ENCODE measurements around the gene MAGI2.
"Not testable (repeated sequence)": the region's sequence is repeated elsewhere in the genome, so short reads cannot be mapped to it uniquely, and the experiment has no call there.

The MAGI2 gene

DNA sequence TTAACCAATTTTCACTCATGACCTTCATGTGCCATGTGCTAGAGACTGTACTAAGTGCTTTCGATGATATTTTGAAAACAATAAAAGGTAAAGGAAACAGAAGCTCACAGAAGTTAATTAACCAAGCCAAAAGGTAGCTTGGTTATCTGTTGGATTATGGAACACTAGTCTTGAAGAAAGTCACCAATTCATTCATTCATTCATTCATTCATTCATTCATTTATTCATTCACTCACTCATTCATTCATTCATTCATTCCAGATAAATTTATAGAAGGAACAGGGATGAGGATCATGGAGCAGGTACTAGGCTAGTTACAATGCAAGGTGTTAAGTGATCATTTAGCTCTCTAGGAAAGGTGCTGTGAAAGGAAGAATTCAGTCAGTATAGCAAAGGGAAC is 322.8 kb downstream of the MAGI2 start:
- DNase-seq = no peak

DNA sequence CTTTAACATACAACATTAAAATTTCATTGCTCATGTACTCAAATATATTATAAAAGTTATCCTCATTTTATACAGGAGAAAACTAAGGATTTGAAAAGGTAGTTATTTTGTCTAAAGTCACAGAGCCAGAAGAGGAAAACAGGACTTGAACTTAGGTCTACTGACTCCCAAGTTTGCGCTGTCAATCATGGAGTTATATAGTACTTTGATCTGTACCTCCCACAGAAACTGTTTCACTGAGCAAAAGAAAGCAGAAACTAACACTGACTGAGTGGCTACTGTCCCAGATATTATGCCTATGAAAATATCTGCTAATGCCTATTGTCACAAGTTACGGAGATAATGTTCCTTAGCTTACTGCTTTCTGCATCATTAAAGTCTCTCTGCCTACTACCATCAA is 329.1 kb downstream of the MAGI2 start:
- DNase-seq = no peak

DNA sequence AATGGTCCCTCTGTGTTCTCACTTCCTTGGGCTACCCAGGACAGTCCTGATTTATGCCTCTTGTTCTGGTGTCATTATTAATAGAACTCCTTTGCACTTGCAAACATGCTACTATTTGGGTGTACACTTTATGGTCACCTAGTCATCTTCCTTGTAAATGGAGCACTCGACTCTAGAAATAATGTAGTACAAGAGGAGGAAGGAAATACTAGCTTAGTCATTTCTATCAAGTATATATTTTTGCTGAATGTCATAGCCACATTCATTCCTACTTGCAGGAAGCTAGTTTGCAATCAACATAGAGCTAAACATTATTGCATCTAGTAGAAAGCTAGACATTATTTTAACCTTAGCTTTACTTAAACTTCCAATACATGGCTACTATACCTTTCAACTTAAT is 335.3 kb downstream of the MAGI2 start:
- DNase-seq = no peak

DNA sequence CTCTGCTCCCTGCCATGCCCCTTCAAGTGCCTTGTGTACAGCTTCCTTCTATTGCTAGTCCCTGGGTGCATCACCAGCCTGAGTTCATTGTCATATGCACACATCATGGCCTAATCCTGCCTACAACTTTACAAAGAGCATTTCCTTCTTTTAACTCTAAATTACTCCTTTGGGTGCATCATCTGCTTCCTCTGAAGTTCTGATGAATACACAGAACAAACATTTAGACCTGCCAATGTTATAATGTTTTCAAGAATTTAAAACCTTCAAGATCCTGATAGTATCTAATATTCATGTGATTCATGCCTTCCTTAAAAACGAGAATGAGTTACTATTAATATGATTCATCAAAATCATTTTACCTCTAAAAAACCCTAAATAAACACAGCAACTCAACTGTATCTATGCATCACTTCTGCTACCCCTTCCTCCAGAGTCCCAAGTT is 357.1 kb downstream of the MAGI2 start:
- no peak for DNase-seq

DNA sequence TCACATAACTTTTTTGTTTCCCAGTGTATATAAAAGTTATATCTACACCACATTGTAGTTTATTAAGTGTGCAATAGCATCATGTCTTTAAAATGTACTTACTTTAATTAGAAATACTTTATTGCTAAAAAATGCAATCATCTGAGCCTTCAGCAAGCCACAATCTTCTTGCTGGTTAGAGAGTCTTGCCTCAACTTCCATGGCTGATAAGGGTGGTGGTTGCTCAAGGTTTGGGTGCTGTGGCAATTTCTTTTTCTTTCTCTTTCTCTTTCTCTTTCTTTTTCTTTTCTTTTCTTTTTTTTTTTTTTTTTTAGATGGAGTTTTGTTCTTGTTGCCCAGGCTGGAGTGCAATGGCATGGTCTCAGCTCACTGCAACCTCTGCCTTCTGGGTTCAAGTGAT is 360.0 kb downstream of the MAGI2 start:
- DNase-seq = no peak

DNA sequence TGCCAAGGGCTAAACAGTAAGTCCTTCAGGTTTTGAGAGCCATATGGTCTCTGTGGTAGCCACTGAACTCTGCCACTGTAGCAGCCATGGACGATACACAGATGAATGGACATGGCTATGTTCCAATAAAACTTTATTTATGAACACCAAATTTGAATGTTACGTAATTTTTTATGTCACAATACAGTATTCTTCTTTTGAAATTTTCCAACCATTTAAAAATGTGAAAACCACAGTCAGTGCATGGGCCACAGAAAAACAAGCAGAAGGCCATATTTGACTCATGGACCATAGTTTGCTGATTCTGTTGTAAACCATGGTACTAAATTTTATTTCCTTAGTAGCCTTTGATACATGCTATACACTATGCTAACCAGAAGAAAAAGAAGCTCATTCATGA is 361.8 kb downstream of the MAGI2 start:
- DNase-seq = no peak

DNA sequence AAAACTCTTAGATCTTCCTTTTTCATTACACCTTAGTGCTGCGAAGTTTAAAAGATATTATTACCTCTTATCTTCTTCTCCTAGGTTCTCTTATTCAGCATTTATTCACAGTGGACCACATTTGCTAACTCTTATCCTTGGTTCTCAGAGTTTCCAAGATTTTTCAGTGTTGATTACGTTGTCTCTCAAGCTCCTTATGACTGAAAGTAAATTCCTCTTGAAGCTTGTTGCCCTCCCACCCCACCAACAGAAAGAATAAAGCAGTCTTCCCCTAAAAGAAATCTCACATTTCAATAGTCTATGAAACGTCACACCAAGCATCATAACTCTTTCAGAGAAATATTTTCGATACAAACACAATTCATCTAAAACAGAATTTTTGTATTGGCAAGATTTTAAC is 362.5 kb downstream of the MAGI2 start:
- no peak for DNase-seq

DNA sequence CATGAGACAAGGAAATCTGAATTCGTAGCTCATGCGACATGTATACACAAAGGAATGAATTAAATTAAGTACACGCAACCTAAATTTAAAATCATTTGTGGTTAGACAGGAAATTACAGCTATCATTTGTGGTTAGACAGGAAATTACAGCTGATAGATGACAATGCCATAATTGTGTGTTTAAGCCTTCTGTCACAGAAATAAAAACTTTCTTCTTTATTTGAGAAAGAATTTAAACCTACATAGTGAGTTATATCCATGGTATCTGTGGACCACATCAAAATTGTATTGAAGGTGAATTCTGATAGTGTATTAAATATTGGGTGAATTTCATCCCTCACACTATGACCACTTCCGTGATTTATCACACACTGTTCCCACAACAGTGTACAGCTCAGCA is 362.9 kb downstream of the MAGI2 start:
- no peak for DNase-seq

DNA sequence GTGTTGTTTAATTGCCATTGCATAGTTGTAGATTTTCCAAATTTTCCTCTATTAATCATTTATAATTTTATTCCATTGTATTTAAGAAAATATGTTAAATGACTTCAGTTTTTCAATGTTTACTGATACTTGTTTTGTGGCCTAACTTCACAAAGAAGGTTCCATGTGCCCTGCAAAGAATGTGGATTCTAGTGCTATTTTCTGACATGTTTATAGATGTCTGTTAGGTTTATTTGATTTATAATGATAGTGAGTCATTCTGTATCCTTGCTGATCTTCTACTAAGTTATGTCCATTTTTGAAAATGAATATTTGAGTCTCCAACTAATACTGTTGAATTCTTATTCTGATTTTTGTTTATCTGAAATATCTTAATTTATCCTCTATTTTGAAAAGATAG is 369.0 kb downstream of the MAGI2 start:
- DNase-seq = no peak

DNA sequence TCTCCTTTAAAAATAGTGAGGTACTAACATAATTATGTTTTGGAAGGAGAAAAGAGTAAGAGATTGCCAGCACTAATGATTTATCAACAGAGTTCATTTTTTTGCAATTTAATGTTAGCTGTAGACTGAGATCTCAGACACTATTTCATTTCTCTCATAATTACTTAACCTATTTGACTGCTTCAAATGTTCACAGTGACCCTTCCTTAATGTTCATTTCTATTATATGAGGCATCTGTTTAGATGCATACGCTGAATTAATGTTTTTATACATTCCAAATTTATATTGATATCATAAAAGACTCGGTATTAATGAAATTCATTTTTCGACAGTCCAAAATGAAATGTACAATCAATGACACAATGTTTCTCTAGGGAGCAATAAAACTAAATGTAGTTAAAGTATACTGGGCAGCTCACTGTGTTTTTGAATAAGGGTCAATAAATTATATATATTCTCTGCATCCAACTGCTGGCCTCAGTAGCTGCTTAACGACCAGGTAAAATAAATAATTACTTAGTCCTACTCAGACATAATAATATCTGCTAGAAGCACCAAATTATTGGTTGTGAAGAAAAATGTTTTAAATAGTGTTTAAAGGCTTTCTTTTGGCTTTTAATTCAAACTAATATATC is 373.4 kb downstream of the MAGI2 start:
- no peak for DNase-seq

DNA sequence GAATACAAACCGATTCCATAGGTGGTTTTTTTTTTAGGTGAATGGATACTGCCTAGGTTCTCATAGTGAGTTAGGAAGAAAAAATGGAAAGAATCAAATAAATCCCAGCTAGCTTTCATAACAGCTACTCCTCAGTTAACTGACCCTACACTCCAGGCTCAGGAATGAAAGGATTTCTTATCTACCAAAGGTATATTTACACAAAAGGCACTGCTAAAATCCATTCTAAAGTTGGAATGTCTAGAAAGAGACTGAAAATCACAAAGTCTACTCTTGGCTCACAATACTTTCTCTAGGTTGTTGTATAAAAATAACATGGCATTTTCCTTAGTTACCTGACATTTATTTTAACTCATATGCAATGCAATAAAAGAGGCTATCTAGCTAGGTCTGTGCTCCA is 375.2 kb downstream of the MAGI2 start:
- no peak for DNase-seq

DNA sequence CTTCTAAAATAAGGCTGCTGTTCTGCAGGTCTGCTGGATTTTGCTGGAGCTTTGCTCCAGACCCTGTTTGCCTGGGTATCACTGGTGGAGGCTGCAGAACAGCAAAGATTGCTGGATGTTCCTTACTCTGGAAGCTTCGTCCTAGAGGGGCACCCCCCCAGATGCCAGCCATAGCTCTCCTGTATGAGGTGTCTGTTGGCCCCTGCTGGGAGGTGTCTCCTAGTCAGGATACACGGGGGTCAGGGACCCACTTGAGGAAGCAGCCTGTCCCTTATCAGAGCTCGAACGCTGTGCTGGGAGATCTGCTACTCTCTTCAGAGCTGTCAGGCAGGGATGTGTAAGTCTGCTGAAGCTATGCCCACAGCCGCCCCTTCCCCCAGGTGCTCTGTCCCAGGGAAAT is 382.3 kb downstream of the MAGI2 start:
- DNase-seq = not testable (repeated sequence)

DNA sequence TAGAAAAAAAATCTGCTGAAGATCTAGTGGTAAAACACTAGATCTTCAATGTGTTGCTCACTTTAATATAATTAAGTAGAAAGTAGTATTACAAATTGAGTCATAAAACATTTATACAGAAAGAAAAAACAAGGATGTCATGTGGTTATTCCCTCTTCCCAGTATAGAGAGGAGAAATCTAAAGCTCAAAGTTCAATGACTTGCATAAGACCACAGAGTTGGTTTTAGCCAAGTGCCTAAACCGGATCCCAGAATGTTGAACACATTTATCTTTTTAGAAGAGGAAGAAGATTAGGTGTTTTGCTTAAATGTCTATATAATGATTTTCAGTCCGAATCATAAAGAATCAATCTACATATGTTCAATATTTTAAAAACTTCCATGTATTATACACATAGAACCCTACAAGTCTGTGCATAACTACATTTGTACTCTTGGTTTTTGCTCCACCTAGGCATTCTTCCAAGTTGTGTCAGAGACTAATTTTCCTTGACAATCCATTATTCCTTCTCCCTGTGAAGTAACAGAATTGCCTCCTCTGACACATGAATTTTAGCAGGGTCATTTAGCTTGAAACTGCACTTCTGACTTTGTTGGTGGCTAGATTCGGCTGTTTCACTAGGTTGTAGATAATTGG is 389.2 kb downstream of the MAGI2 start:
- DNase-seq = no peak

DNA sequence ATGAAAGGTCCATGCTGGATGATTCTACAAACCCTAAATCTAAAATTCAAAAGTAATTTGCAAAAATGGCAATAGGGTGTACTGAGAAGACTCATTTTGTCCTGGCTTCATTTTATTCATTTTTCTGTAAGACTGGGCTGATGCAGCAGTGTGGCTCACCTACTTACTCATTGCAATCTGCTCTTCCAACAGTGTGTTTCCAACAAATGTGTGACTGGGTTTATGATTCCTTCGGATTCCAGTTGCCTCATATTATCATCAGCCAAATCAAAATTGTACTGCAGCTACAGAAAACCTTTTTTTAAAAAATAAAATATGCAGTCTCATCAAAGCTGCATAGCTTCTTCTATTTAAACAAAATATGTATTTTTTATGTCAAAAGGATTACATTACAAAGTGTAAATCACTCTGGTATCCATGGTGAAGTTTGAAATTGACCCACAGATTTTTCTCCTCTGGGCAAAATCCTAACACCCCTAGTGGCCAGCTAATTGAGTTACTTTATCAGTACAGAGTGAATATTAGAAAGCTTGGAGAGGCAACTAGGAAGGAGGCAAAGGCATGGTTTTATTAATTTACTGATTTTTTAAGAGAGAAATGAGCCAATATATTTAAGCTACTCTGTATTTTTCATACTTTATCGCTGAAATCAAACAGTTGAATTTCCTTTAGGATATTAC is 390.3 kb downstream of the MAGI2 start:
- DNase-seq = no peak

DNA sequence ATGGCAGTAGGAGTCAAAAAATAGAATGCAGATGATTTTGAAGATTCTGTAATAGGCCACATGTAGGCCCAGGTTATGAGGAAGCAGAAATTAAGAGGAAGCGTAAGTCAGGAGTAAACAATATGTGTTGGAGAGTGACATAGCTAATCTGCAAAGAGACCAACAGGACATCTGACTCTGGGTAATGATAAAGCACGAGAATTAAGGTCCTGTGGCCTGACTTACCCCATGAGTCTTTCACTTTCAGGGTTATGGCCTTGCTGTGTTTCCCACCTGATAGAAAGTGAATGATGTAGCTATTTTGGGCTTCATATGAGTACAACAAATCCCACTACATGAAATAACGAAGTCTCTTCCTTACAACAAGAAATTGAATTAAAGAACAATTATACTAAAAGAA is 393.0 kb downstream of the MAGI2 start:
- DNase-seq = no peak

DNA sequence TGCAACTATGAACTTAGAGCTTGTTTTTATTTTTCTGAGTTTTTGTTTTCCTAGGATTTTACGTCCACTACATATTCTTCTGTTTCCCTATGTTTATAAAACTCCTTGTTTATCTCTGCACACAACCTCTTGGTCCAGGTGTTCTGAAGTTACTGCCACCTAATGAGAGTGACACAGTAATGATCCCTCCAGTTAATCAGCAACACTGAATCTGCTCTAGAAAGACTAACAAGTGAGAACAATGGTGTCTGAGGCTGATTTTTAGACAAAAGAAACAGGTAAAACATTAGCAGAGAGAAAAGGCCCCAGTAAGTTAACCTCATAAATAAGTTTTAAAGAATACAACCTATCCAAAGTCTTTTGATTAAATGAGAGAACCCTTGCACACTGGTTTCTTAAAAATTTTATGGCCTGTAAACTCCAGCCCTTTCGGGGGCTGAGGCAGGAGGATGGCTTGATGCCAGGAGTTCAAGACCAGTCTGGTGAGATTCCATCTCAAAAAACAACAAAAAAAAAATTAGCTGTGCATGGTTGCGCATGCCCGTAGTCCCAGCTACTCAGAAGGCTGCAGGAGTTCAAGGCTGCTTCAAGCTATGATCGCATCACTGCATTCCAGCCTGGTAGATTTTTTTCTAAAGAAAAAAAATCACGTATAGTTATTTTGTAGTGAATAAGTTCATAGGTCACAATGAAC is 397.6 kb downstream of the MAGI2 start:
- DNase-seq = peak; percentile 1

DNA sequence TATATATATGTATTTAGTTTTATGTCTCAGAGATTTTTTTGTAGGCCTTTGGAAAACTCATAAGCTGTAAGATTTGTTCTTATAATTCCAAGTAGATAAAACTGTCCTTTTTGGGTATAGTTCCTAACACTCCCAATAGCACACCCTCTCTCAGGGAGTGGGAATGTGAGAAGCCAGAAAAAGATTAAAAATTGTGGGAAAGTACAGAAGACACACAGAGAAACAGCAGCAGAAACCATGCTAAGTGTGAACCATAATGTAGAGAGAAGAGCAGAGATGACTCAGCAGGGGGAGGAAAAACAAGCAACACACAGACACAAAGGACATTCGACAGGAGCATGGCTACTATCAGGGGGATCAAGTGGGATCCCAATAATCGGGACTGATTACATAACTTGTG is 401.6 kb downstream of the MAGI2 start:
- DNase-seq = no peak

DNA sequence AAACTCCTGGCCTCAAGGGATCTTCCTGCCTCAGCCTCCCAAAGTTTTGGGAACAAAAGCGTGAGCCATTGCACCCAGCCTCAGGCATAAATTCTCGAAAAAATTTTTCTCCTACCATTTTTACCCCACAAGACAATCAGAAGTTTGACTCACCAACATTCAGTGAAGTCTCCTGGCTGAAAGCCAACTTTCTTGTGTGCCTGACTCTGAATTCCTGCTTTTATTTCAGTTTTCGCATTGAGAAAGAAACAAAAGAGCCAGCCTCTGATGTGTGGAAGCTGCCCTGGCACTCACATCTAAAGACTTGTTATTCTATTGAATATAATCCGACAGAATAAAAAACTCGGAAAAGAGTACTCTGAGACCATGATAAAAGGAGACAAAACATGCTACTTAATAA is 402.9 kb downstream of the MAGI2 start:
- no peak for DNase-seq

DNA sequence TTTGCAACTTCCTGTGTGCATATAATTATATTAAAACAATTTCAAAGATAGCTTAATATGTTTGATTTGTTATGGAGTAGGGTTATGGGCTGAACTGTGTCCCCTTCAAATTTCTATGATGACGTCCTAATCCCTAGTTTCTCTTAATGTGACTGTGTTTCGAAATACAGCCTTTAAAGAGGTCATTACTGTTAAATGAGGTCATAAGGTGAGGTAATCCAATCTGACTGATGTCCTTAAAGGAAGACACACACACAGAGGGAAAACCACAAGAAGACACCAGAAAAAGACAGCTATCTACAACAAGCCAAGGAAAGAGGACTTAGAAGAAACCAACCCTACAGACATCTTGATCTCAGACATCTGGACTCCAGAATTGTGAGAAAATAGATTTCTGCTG is 407.4 kb downstream of the MAGI2 start:
- DNase-seq = no peak

DNA sequence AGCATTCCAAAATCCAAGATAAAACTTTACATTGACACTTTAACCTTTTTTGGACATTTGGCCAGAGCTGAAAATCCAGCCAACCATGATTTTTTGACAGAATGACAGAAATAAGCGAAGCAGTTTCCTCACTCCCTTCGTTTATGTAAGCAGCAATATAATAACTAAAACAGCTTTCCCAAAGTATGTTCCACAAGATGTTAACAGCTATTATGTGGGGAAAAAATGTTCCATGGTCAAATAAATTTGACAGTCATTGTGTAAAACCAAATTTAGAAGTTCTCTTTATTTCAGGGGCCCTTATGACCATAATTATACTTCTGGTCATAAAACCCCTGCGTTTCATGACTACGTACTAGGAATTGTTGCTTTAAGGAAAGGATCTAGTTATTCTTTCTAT is 416.5 kb downstream of the MAGI2 start:
- DNase-seq = no peak

DNA sequence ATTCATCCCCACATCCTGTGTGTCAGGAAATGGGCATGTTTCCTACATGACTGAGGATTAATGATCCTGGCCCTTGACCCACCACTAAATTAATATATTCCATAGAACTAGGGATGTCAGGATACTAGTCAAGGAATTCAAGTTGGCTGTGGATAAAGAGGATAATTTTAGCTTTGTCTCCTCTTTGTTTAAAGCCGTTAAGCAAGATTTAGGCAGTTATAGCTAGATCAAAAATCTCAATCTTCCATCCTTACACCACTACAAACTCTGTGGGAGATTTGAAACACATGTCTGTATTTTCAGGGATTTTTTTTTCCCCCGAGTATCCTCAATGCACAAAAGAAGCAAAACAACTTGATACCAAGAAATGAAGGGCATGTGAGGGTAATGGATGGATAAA is 417.1 kb downstream of the MAGI2 start:
- no peak for DNase-seq

DNA sequence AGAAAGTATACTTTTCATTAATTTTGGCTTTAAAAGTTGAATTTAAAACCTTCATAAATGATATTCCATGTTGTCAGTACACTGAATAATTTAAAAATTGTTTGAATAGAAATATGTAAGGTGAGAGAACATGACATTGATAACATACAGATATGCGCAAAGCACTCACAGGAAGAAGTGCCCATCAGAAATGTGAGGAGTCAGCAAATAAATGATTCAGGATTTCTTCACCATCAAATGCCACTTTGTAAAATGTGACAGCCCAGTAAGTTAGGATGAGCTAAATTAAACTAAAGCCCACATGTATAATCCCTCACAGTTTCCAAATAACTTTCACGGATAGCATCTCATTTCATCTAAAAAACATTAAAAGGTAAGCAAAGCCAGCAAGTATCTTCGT is 417.6 kb downstream of the MAGI2 start:
- DNase-seq = no peak

DNA sequence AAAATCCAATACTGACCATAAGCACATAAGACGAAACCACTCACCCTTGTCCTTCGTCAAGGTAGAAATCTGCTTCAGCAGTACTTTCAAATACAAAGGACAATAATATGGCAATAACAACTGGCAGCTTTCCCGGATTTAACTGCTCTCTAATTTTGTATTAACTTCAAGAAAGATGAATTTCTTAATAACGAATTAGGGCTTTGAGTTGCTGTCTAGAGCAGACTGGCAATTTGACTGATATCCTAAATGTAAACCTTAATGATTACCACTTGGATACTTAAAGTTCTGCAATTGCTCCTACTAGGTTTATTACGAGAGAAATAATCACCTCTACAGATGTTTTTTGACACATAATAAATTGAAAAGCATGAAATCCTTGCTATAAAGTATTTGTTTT is 418.7 kb downstream of the MAGI2 start:
- DNase-seq = no peak

DNA sequence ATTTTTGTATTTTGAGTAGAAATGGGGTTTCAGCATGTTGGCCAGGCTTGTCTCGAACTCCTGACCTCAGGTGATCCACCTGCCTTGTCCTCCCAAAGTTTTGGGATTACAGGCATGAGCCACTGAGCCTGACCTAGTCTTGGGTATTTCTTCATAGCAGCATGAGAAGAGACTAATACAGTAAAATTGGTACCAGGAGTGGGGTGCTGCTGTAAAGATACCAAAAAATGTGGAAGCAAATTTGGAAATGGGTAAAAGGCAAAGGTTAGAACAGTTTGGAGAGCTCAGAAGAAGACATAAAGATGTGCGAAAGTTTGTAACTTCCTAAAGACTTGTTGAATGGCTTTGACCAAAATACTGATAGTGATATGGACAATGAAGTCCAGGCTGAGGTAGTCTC is 433.8 kb downstream of the MAGI2 start:
- DNase-seq = not testable (repeated sequence)
